22Rv1 (cell line): Measurements from ENCODE around the gene PAPOLA.

ENCODE experiments used
- CTCF ChIP-seq: fragments of 450-650 bp; IDR thresholded peaks from 2 replicates; pipeline ENCODE4 v1.5.1; 2017; ENCODE audit warnings: mild to moderate bottlenecking
- ZFX ChIP-seq: fragments of 450-650 bp; IDR thresholded peaks from 2 replicates; pipeline ENCODE4 v1.6.1; 2017; ENCODE audit warnings: antibody characterized with exemption, borderline replicate concordance

DNA sequence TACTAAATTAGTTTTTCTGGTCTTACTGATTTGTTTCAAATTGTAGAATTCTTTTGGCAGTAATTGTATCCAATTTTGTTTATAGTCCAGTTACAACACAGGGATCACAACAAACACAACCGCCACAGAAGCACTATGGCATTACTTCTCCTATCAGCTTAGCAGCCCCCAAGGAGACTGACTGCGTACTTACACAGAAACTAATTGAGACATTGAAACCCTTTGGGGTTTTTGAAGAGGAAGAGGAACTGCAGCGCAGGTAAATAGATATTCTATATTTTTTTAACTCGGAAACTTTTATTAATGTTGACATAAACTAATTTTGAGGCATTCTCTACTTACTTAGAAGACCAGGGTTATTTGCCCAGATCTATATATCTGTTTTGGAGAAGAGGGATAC lies 17.8 kb downstream of the PAPOLA start:
- TF ChIP-seq CTCF (no peak), ZFX (no peak)
